Hepatic stellate cell (primary cell): ENCODE data around the gene AGA.
A peak's percentile ranks its signal among the peaks of the same experiment; 100 is the strongest.

ENCODE experiments used
- DNase-seq: peaks from one replicate; pipeline ENCODE4 v3.0.0; 2011; ENCODE audit warnings: low spot score

AGA gene

DNA sequence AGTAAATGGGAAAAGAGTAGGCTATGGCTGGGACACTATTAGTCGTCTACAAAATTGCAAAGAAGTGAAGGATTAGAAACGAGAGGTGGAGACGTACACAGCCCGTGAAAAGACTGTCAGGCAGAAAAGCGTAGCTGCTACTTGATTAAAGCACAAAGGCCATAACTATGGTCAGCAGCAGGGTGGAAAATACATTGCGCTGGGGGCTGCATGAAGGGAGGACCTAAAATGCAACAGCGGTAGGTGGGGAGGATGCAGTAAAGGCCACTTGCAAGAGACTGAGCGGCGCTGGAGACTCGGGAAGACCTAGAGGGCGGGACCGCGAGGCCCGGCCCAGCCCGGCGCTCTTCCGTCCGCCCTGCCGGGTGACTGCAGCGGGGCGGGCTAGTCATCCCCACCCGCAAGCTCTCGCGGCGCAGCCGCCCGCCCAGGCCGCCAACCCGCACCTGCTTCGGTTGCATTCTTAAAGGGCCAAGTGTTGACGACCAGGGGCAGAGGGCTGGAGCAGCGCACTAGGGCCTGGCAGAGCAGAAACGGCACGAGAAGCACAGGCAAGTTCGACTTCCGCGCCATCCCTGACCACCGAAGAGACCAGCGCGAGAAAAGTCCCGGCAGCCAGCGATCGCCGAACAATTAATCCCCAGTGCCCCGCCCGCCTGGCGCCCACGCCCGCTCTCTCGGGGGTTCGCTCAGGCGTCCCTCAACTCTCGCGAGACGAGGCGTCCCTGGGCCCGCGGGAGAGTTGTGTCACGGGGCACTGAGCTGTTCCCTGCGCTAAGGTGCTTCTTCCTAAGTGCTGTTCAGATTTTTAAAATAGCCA is at the start of gene AGA:
AGA (minus strand) TSS at position 635 of the 820 bp plus-strand sequence; CDS start at position 573, 62 bp downstream.
- DNase-seq = peak; percentile 92

DNA sequence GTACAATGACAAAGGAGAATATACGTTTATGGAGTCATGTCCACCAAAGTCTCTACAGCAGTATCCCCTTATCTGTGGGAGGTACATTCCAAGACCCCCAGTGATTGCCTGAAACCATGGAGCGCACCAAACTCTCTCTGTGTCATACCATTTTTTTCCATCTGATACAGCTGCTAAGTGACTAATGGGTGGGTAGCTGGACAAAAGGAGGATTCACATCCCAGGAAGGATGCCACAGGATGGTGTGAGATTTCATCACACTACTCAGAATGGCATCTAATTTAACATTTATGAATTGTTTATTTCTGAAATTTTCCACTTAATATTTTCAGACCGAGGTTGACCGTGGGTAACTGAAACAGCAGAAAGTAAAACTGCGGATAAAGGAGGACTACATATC is 49.8 kb upstream of the AGA start:
- DNase-seq = no peak

DNA sequence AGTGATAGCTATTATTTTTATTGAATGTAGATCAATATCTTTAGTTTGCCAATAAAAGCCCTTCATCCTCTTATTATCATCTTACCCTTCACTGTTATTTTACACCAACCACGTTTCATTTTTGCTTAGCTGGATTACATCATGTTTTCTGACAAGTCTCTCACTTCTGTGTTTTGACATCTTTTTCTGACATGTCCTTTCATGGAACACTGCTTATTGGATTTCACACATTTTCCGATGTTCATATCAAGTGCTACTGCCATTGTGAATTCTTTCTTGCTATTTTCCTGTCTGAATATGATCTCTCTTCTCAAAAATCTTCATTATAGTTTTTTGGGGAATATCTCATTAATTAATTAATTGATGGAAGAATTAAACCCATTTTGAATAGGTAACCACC is 48.5 kb upstream of the AGA start:
- DNase-seq = no peak

DNA sequence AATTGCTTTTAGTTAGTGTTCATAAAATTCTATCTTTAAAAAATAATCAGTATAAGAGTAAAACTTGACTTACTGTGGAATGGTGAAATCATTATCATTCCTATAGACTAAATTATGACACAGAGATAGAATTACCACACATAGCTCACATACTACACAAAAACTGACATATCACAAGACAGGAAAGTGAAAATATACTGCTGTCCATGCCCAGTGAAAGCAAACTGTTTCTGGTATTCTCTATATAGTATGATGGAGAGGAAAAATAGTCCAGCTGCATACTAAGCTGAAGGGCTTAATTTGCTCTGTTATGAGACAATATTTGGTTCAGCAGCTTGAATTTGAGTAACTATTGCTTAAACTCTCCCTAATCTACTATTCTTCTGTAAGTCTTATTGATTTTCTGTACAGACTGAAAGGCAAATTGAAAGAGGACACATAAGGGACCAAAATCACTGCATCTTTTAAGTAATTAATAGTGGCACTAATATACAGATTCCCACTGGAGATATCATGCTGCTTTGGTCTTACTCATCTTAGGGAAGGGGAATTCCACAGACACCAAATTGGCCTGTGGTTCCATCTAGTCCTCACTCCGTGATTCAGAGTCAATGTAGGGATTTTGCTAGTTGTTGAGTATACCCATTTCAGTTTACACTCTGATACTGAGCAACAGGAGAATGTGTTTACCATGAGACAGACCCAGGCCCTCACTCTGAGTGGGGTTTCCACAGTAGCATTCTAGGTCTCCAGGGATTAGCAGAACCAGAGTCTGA is 47.4 kb upstream of the AGA start:
- no peak for DNase-seq

DNA sequence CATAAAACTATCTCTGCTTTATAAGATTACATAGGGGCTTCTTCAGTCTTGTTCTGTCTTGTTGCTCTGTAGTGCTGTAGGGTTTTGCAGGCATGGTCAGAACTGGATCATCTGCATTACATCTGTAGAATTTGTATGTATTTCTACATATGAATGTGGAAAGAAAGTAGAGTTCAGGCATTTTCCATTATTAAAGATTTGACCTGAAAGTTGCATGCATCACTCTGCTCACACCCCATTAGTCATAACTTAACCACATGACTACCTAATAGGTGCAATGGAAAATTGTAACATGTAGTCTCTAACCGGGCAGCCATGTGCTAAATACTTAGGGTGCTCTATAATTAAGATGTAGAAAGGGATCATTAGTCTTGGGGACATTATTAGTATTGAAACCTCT is 45.7 kb upstream of the AGA start:
- no peak for DNase-seq

DNA sequence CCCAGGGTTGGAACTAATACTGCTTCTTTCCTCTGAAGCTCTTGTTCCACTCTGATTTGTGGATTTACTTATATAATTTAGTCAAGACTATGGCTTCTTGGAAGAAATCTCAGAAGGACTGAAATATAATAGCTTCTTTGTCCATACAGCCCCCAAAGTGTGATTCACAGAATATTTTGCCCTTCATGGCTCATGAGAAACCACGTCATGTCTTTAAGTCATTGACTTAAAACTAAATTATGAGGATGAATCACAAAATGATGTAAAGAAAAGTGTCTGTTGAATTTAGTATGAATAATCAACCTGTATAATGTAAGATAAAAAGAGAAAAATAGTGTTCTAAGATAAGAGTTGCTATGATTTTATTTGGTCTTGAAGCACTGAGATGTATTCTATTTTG is 43.3 kb upstream of the AGA start:
- no peak for DNase-seq

DNA sequence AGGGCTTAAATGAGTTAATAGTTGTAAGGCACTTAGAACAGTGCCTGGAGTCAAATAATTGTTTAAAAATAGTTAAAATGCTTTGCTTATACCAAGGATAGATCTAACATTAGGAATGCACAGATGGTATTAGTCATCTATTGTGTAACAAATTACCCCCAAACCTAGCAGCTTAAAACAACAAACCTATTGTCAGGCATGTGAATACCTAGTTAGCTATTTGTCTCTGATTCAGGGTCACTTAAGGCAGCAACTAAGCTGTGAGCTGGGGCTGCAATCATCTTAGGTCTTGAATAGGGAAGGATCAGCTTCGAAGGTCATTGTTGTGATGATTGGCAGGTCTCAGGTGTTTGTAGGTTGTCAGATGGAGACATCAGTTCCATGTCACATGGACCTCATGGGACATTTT is 42.4 kb upstream of the AGA start:
- DNase-seq = no peak

DNA sequence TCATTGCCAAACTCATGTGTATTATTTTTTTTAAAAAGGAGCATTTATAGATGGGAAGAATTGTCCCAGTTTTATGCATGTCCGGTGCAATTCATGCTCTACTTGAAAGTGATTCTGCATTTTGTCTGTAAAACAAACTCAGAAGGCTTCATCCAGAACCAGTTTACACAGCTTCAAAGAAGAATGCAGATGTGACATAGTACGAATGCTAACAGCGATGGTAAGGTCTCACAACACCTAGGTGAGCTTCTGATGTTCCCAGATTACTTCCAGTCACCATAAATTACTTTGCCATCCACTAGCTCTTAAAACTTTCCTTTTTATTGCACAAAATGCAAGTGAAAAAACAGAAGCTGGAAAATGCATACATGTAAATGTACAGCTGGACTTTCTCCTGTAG is 41.5 kb upstream of the AGA start:
- no peak for DNase-seq

DNA sequence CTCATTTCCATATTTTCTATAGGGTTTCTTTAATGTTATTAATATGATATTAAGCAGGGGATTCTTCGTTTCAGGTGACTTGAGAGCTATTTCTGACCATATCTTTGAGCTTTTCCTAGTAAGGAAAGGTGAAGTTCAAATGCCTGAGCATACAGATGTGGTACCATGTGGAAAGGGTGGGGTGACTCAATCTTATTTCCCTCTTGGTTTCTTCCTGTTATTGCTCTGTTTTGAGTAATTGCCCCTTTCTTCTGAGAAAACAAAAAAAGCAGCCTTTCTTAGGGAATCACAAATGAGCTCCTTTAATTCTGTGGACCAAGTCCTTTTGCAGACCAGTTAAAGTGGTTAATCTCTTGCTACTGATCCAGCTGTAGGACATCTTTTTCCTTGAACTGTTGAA is 41.0 kb upstream of the AGA start:
- DNase-seq = no peak

DNA sequence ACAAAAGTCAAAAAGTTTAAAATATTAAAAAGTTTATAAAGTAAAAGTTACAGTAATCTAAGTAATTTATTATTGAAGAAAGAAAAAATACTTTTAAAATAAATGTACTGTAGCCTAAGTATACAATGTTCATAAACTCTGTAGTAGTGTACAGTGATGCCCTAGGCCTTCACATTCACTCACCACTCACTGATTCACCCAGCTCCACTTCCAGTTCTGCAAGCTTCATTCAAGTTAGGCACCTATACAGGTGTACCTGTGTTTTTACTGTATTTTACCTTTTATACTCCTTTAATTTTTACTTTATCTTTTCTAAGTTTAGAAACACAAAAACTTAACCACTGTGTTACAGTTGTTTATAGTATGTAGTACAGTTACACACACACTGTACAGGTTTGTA is 40.1 kb upstream of the AGA start:
- DNase-seq = no peak

DNA sequence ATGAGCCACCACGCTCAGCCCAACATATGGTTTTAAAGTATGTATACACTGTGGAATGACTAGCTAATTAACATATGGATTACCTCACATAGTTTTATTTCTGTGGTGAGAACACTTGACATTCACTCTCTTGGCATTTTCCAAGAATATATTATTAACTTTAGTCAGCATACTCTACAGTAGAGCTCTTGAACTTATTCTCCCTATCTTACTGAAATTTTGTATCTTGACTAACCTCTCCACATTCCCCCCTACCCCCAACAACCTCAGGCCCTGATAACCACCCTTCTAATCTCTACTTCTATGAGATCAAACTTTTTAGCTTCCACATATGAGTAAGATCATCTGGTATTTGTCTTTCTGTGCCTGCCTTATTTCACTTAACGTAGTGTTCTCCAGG is 38.6 kb upstream of the AGA start:
- no peak for DNase-seq

DNA sequence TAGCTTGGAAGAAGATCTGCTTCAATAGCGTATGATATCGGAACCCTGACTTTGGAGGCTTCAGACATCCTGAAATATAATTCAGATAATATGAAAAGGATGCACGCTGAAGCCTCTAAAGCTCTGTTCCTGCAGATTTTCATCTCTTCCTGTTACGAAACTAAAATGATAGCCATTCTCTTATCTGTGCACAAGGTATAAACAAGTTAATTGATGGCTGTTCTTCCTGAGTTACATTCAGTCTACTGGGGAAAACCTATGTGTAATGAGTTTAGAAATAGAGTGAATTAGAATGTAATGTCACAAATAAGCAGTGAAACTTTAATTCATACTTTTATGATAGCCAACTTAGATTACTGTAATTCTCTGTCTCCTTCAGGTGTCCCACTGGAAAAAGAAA is 36.8 kb upstream of the AGA start:
- DNase-seq = no peak

DNA sequence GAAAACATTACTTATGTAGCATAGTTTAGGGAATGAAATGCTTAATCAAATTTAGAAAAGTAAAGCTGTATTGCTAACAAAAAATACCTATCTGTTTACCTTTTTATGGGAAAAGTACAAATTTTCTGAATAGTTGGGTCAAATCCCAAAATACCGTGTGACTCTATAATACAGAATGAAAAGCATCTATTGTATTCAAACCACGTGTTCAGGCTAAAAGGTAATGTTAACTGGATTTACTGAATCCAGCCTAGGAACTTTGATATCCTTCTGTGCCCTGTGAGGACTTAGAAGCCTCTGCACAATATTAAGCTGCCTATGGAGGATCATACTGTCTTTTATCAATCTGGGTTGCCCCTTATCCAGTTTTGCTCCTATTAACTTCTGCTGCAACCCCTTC is 36.3 kb upstream of the AGA start:
- DNase-seq = no peak

DNA sequence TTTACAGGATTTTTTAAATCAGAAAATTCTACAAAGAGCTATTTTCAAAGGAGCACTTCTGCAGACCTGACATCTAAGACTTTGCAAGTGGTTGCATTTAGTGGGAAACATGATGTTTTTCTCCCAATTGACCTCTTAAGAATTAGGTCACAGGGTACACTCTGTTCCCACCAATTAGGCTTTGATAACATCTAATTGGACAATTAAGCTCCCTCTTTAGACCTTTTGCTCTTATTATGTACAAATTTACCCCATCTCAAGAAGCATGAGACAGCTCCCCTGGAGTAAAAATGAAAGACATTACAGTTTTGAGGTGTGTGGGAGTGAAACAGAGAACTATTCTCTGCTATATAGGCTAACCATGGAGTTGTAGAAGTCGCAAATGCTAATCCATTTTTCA is 31.8 kb upstream of the AGA start:
- DNase-seq = no peak

DNA sequence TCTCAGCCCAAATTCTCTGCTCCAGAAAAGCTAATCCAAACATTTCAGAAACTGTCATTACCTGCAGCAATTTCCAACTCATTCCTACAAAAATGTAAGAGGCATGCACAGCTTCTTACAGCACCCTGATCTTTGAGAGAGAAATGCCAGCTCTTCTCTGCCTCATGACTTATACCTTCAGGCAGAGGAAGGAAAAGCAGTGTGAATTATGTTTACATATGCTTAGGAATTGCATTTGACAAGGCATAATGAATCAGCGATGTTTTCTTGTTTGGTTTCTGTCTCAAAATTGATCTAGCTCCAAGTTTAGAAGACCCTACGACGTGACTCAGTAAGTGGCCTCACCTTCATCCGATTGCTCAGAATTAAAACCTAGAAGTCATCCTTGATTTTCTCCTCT is 21.8 kb upstream of the AGA start:
- DNase-seq = no peak

DNA sequence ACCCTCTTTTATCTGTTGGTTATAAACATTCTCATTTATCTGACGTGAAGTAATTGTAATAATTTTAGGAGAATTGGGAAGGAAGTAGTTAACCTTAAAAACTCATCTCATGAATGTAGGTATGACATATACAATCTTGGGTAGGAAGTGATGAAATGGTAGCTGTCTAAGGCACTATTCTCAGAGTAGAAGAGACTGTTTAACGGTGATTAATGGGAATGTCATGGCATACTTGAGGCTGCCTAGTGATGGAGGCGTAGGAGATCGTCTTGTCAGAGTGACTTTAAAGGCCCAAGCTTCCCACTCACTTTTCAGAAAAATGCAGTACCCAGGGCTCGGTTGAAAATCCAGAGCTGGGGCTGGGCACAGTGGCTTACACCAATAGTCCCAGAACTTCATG is 19.4 kb upstream of the AGA start:
- DNase-seq = no peak

DNA sequence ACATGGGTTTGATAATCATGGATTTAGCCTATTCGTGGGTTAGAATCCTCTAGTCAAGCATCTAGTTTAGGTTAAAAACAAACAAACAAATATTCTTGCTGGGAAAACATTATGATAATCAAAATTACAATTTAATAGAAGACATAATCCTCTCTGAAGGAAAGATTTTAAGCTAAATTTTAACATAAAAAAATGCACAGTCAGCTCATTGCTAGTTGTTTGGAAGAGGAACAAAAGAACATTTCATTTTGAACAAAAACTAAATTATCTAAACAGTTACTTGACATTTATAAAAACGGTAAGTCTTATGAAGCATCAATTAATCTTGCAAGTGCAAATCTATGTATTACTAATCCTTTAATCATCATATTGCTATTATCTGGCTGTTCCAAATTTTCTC is 18.2 kb upstream of the AGA start:
- no peak for DNase-seq

DNA sequence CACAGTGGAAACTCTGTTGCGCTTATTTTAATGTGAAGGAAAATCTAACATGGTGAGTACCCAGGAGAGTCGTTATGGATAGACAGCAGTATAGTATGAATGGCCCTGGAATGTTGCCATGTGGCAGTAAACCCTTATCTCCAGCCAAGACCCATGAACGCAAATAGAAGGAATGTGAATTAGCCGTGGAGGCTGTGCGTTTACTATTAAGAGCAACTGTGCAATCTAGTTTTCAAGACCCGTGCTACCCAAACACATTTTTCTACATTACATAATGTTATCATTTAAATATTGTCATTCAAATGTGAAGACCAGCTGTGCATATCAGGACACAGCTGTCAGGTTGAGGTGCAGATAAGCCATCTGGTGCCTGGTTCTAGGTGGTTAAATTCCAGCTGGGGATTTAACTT is 13.3 kb upstream of the AGA start:
- no peak for DNase-seq

DNA sequence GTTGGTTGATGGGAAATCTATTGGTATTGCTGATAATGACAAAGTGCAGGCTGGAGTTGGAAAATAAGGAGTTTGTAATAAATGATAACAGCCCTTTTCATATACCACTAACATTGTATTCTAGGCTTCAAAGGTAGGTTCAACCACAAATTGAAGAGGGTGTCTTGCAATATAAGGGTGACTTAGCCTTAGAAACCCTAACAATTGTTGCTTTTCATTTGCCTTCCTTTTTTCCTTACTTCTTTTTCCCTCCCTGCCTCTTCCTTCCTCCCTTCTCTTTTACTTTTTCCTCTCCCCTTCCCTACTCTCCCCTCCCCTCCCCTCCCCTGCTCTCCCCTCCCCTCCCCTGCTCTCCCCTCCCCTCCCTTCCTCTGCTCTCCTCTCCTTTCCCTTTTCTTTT is 10.9 kb upstream of the AGA start:
- DNase-seq = no peak

DNA sequence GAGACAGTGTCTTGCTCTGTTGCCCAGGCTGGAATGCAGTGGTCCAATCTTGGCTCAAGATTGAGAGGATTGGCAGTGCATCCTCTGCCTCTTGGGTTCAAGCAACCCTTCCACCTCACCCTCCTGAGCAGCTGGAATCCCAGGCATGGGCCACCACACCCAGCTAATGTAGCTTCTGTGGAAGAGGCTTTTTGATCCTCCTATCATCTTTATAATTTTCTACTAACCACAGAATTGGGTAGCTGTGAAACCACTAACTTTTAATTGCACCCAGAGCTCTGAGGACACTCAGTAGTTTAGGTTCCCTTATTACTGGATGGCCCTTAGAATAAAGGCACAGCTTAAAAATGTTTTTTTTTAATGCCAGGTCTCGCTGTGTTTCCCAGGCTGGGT is 8.9 kb upstream of the AGA start:
- no peak for DNase-seq

DNA sequence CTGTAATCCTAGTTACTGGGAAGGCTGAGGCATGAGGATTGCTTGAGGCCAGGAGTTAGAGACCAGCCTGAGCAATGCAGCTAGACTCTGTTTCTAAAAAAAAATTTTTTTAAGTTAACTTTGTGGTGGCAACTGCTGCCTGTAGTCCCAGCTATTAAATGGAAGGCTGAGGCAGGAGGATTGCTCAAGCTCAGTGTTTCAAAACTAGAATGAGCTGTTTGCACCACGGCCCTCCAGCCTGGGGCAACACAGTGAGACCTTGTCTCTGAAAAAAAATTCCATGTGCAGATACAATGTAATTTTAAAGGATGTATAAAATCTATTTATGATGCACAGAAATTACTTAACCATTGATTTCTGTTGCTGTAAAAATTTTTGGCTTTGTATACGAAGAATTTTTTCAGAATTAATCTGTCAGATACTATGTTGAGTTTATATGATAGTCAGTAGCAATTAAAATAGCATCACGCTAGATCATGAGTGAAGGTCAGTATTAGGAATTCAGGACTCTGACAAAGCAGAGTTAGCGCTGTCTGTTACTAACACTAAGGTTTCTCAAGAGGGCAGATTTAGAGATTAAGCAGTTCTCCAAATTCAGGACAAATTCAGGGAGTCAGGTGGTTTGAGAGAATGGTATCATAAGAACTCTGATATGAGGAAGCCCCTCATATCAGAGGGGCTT is 8.3 kb upstream of the AGA start:
- no peak for DNase-seq

DNA sequence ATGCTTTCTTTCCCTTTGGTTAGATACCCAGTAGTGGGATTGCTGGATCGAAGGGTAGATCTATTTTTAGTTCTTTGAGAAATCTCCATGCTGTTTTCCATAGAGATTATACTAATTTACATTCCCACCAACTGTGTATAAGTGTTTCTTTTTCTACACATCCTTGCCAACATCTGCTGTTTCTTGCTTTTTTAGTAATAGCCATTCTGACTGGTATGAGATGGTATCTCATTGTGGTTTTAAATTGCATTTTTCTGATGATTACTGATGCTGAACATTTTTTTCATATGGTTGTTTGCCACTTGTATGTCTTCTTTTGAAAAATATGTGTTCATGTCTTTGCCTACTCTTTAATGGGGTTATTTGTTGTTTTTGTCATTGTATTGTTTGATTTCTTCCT is 6.6 kb upstream of the AGA start:
- DNase-seq = no peak

DNA sequence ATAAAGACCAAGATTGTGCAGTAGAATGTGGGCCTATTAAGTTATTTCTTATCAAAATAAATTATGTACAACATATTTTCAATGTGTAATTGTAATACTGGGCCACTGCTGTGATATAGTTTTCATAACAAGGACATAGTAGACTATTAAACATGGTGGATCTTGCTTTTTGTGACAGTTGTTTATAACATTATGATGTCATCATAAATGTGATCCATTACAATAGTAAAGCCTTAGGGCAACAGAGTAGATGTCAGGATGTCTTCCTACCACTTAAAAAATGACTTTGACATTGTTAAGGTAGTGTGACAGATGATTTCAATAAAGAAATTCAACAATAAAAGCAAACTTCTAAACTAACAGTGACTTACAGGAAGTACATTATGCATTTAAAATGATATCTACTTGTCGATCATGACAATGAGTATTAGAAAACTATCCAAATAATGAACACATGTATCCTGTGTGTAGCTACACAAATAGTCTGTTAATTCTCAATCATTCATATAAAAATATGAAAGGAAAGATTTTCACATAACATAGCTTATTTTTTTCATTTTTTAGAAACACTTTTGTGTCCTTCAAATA is 5.3 kb upstream of the AGA start:
- no peak for DNase-seq
